GM21390 (cell line): ENCODE results near the gene SENP8.

ENCODE experiments used
- ATAC-seq: cut with Tn5 transposase; IDR thresholded peaks from one replicate; pipeline ENCODE4 v1.9.1; 2021; ENCODE audit not compliant: unreplicated experiment

The SENP8 gene

DNA sequence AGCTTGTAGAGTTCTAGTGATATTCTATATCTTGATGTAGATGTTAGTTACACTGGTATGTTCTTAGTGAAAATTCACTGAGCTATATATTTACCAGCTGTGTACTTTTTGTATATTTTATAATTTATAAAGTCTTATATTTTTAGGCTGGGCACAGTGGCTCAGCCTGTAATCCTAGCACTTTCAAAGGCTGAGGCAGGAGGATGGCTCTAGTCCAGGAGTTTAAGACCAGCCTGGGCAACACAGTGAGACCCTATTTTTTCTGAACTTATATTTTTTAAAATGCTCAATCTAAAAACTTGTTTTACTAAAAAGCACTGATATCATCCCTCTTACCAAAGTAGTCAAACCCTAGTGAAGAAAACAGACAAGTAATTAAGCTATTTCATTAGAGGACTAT lies 5.4 kb upstream of the SENP8 start:
- ATAC-seq = no peak

DNA sequence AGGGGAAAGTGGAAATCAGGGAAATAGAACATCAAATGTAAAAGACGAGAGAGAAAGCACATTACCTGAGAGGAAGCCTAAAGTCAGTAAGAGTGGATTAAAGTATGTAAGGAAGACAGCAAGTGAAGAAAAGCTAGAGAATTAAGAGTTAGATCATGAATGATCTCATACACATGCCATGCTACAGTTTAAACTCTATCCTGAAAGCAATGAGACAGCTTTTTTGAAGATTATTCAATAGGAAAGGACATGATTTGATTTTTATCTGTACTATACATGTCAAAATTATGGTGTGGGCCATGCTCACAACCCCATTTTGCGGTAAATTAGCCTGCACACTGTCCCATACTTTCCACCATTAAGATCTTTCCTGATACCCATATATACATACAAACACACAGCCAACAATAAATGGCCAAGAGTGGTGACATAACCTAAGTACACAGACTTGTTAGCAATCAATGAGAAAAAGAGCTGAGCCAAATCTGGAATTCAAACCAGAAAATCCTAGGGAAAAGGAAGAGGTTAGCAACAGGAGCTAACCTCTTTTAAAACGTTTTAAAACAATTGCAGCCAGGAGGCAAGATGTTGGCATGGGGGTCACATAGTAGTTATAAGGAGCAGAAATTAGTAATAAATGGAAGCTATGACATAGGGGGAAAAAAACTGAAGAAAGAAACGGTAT lies 4.7 kb upstream of the SENP8 start:
- ATAC-seq = no peak

DNA sequence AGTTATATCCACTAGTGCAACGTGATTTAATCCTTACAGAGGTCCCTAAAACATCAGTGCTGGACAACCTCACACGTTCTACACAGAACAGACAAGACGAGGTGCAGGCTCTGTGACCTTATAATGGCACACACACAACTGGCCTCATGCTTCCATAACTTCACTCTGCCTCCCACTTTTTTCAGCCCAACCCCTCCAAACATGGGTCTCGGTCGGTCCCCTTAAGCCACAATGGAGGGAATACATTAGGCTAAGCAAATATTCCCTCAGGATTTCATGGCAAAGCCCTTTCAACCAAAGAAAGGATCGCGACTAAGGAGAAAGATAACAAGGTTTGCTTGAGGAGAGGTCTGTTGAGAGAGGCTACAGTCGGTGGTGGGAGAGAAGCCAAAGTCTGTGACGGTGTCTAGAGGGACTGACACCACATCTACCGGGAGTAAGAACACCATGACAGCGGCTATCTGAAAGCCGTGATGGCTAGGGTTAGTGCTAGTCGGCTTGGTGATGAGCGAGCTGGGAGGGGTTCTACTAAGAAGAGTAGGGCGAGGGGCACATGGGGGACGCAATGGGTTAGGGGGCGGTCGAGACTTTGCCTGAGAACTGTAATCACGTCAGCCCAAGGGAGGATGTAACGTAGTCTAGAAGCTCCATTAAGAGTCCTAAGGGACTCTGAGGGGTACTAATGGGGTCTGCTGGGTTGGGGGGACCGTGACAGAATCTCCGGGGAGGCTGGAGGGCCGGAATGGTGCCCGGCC lies 1.3 kb upstream of the SENP8 start:
- ATAC-seq = peak; percentile 1

DNA sequence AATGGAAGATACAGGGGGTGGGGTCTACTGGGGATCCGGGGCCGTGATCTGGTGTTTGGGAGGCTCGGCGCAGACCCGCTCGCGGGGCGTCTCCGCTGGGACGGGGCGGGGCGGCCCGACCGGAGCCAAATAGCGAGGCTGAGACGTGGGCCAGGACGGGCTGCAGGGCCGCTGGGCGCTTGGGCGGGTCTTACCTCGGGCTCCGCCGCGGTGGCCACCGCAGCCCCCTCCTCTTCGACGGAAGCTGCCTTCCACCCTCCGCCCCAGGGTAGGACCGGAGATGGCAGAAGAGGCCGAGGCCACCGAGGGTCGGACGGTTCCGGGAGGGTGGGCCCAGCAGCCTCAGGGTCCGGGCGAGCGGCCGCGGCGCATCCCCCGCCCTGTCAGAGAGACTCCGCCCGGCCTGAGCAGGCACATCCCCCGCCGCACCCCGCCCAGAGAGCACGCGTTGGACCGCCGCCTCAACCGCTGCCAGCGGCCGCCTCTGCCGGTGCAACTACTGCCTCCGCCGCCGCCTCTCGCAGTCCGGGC lies 652 bp upstream of the SENP8 start:
- peak; percentile 65 for ATAC-seq

DNA sequence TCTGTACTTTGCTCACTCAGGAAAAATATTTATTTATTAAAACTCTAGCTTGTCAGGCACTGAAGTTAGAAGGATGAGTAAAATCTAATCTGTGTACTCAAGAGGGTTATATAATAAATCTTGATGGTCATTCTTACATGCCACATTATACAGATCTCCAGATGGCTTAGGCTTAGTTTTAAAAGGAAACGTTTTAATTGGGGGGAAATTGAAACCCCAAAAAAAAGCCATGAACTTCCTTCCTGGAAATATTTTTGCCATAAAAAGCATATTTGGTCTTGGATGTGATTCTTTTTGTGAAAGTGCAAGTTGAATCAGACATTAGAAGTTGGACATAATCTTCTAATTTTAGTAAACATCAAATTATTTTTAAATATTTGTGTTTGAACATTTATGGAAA lies 6.0 kb downstream of the SENP8 start:
- ATAC-seq = no peak

DNA sequence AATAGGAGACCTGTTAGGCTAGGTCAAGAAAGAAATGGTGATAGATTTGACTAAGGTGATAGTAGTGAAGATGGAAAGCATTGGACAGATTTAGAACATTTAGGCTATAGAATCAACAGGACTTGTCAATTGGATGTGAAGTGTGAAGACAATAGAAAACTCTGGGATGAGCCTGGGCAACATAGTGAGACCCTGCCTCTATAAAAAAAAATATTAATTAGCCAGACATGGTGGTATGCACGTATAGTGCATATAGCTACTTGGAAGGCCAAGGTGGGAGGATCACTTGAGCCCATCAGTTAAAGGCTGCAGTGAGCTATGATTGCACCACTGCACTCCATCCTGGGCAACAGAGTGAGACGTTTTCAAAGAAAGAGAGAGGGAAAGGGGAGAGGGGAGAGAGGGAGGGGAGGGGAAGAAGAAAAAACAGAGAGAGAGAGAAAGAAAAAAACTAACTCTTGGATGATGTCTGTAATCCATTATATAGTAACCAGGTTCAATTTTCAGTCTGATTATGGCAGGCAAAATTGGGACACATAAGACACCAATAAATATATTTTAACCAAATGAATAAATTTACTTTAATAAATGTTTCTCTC lies 9.6 kb downstream of the SENP8 start:
- ATAC-seq = no peak

DNA sequence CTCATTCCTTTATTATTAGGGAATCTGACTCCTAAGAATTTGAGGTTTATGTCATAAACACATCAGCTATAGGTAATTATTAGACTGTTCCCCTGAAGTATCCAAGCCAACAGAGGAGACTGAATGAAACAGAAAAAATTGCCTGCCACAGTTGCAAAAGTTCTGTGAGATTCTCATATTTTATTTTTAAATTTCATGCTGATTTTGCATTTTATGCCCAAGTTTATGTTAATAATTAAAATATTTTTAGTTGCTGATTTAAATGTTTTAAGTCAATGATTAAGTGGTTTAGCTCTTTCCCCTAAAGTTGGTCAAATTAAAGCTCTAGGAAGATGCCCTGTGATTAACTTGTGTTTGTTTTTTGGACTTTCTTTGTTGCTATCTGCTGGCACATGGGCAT lies 10.2 kb downstream of the SENP8 start:
- ATAC-seq = no peak

DNA sequence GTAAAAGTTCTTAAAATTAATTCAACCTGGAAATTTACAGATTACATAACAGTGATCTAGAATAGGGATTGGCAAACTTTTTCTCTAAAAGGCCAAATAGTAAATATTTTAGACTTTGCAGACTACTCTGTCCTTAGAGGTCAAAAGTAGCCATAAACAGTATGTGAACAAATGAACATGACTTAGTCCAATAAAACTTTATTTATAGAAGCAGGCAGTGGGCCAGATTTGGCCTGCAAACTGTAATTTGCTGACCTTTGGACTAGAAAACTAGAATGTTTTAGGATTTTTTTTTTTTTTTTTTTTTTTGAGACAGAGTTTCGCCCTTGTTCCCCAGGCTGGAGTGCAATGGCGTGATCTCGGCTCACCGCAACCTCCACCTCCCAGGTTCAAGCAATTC lies 12.1 kb downstream of the SENP8 start:
- ATAC-seq = no peak

DNA sequence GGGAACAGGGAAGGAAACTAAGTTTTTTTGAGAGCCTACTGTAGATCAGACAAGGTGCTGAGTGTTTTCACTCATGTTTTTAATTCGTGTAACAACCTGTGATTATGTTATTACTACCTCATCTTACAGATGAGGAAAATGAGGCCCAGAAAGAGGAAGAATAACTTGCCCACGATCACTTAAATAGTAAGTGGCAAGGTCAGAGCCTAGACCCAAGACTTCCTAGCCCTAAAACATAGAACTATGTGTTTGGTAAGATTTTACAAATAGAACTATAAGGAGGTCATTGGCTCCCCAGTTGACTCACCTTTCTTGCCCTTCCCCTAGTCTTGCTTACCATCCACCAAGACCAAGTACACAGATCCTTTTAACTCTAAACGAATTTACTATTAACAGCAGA lies 13.7 kb downstream of the SENP8 start:
- no peak for ATAC-seq

DNA sequence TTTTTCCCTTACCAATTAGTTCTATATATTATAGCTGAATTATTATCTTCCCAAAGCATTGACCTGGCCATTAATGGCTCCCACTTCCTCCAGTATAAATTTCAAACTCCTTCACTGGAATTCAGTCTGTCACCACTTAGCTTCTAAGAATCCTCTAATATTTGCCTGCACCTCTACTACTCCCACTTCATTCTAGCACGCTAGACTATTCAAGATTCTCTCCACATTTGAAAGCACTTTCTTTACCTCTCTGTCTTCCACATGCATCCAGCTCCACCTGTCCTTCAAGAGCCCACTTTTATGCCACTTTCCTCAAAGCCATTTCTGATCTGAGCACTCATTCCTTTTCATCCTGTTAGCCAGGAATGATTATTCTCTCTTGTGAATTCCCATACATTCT lies 15.0 kb downstream of the SENP8 start:
- ATAC-seq = no peak

DNA sequence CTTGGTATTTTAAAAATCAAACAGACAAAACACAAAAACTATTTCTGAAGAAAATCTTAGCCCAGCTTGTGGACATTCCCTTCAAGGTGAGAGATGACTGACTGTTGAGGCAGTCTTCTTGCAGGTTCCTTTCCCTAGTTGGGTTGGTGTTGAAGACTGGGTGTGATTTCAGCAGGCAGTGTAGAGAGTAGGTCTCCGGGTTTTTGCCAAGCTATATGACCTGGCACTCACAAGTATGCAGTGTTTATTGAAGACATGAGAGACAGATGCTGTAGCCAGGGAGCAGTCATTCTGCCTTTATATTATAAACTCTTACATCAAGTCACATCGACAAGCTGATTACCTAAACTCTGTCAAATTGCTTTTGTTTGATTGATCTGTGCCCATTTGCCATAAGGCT lies 17.5 kb downstream of the SENP8 start:
- no peak for ATAC-seq

DNA sequence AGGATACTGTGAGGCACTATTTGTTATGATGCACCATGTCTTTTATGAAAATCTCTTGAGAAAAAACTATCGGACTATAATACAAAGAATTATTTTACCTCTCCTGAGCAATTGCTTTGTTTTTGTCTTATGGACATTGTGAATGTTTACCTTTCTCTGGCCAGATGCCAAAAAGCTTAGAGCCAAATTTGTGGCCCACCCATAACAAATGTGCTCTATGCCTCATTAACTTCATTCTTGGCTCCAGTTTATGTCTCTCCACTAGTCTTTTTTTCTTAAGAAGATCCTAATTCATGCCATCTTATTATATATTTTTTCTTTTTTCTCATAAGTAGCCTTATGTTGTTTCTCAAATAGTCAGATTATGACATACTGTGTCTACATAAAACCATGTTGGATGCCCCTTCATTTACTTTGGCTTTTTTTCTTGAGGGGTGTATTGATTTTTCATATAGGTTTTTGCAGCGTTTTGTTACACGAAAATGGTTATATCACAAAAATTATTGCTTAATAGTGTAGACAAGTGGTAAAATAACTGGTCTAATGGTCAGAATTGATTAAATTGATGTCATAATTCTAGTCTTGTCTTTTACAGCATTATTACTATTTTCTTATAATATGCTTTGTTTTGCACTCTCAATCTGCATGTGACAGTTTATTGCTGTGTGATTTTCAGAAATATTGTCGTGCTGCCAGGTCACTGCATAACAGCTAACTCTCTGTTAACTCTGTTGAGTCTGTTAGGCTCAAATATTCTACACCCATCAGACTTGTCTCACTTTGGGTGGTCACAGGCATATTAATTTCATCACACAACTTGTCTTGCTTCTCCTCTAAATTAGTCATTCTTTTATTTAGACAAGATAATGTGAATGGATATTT lies 18.2 kb downstream of the SENP8 start:
- no peak for ATAC-seq

DNA sequence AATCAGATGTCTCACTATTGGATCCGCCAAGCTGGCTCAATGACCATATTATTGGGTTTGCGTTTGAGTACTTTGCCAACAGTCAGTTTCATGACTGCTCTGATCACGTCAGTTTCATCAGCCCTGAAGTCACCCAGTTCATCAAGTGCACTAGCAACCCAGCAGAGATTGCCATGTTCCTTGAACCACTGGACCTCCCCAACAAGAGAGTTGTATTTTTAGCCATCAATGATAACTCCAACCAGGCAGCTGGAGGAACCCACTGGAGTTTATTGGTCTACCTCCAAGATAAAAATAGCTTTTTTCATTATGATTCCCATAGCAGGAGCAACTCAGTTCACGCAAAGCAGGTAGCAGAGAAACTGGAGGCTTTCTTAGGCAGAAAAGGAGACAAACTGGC lies 21.5 kb downstream of the SENP8 start:
- ATAC-seq = no peak

DNA sequence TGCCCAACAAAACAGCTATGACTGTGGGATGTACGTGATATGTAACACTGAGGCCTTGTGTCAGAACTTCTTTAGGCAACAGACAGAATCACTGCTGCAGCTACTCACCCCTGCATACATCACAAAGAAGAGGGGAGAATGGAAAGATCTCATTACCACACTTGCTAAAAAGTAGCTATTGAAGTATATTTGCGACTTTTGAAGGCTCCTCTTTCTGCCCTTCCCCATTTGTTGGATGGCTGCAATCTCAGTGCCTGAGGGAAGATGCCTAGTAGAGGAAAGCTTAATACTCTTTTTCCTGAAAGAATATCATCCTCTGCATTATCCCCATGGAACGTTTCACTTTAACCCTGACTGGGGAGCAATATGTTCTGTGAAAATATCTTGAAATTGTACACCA lies 21.9 kb downstream of the SENP8 start:
- no peak for ATAC-seq

DNA sequence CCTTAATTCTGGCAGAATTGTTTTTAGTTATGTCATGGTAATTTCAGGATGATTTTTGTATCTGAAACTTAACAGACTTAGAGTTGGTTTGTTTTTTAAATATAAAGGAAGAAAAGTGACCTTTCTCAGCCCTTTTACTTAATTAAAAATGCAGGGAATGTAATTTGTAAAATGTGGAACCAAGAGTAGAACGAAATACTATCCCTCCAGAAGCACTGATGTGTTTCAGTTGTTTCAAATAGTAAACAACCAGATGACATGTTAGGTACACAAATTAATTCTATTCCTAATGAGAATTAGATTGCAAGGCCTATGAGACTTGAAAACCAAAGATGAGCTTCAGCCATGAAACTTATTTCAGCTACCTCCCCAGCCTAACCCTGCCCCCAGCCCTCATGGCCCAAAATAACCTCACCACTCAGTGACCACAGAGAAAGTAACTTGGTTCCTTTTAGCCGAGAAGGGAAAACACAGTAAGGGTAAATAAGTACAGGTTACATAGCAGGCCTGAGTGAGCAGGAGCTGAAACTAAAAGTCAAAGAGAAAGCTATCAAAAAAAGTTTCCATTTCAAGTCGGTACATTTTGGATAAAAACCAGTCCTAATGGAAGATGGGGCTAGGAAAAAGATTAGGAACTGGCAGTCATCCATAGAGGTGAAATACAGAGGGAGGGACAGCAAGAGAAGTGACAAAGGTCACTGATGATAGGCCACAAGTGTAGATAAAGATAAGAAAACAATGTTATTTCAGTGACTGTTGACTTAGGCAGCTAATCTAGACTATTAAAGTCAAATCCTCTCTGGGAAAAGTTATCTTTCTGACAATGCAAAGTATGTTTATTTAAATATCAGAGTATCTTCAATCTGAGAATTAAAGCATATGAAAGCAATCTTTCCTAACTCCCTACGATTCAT lies 23.2 kb downstream of the SENP8 start:
- peak; percentile 100 for ATAC-seq

DNA sequence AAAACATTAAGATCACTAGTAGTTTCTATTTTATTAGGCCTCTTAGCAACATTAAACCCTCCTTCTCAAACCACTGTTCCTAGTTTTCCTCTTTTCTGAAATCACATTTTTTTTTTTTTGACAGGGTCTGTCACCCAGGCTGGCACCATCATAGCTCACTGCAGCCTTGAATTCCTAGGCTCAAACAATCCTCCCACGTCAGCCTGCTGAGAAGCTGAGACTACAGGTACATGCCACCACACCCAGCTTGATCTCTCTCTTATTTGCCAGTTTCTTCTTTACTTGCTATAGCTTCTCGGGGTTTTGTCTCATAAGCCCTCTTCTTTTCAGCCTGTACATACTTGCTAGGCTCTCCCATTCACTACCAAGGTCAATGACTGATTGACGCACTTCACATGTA lies 28.0 kb downstream of the SENP8 start:
- ATAC-seq = no peak

DNA sequence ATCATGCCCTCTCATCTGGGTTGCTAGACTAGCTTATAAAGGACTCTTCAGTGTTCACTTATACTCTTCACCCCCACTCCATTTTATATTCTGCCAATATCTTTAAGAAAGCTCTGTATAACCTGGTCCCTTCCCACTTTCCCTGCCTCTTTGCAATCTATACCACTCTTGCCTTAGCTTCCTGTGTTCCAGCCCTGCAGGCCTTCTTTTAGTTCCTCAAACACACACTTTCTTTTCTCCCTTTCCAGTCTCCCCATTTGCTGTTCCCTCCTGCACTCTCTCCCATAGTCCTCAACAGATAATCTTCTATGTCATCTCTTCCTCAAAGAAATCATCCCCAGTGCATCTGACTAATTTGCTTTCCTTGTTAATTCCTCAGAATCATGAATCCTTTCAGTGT lies 28.7 kb downstream of the SENP8 start:
- ATAC-seq = no peak

DNA sequence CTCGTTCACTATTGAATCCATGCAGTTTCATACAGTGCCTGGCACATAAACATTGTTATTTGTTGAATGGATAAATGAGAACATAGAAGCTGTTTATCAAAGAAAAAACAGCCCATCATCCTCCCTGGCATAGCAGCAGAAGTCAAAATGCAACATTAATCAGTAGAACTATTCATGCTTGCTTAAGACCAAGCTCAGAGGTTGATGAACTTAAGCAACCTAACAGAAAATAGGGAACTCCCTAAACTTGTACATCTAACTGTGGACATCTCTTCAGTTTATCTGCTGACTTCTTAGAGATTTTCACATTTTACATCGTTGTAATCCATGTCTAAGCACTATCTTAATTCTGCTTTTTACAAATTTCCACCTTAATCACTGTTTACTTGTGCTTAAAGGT lies 29.2 kb downstream of the SENP8 start:
- no peak for ATAC-seq

DNA sequence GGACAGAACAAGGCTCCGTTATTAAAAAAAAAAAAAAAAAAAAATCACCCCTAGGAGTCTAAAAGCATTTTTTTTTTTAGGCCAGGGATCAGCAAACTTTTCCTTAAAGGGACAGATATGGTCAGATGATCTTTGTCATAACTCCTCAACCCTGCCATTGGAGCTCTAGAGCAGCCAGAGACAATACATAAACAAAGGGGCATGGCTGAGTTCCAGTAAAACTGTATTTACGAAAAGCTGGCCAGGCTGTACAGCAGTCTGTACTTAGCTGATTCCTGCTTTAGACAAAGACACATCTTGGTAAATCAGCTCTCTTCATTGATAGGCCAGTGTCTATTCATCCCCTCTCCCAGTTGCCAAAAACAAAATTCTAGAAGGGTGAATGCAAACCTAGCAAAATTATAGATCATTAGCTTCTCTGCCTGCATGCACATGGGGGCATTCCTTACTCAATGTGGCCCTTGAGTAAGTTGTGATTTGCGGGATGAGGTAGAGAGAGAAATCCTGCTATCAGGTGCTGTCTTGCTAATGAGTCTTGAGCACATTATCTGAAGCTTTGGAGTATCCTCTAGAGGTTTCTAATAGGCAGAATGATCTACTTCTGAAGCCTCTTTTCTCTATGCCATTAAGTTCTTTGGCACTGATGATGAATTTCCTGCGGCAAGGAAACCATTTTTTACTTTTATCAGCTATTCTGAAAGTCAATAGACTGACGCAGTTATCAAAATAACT lies 35.2 kb downstream of the SENP8 start:
- ATAC-seq = no peak

DNA sequence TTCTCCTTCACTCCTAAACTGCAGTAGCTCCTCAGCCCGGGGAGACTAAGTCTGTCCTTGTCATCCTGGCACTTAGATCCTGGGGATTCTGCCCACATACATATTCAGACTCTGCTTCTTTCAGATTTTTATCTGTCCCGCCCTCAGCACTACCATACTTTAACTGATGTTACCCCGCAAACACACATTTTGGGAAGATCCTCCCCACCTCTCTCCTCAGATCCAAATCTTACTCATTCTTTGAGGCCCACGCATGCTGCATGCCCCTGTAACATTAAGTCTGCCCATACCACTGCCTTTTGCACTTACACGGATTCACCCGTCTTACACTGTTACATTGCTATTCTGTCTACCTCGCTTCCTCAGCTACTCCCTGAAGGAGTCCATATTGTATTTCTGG lies 36.1 kb downstream of the SENP8 start:
- ATAC-seq = no peak
